ENCODE measurements around the gene PACRG.

PACRG gene

GRCh38 chr6:162871966-162872365 lies 144.2 kb downstream of the PACRG start:
- Histone ChIP-seq H3K23ac (ENCODE audit: low read length in 2 of 2) (no peak overlapping the region), H3K9ac (ENCODE audit: low read length) (no peak overlapping the region), H2AFZ (ENCODE audit: low read depth, low read length) (no peak overlapping the region), H3K9me3 (ENCODE audit: control insufficient read depth, low read length) (no peaks in the 10 kb centered on the region), H2BK15ac (ENCODE audit: low read depth, poor library complexity, severe bottlenecking) (no peak overlapping the region), H3K36me3 (ENCODE audit: control insufficient read depth in 1 of 2, insufficient read depth in 2 of 2, low read depth in 1 of 2, low read length in 2 of 2) (no peaks in the 10 kb centered on the region), H3K27me3 (ENCODE audit: control insufficient read depth in 1 of 2, insufficient read depth in 1 of 2, low read length in 2 of 2) (no peaks in the 10 kb centered on the region), H2BK12ac (ENCODE audit: low read length in 2 of 2) (no peak overlapping the region), H4K91ac (ENCODE audit: low read length) (no peak overlapping the region), H3K4me2 (ENCODE audit: low read length, poor library complexity, severe bottlenecking) (no peak overlapping the region), H3K79me1 (replicated peaks; ENCODE audit: low read length, poor library complexity, severe bottlenecking) (no peaks in the 10 kb centered on the region), H3K4me3 (ENCODE audit: insufficient read depth in 1 of 2, low read depth in 1 of 2, low read length in 2 of 2) (no peak overlapping the region), H3K18ac (ENCODE audit: low read depth in 1 of 2, low read length in 2 of 2) (no peak overlapping the region), H3K14ac (ENCODE audit: low read length in 2 of 2) (no peak overlapping the region), H2BK120ac (ENCODE audit: low read depth, low read length) (no peak overlapping the region), H3K27ac (ENCODE audit: low read length, poor library complexity, severe bottlenecking) (no peak overlapping the region), H3K4me1 (ENCODE audit: control insufficient read depth, insufficient read depth, low read depth, low read length) (peaks cover 4% of the 10 kb centered on the region), H2BK5ac (ENCODE audit: low read depth, low read length, poor library complexity, severe bottlenecking) (no peak overlapping the region), H3K4ac (ENCODE audit: low read depth in 1 of 2, low read length in 2 of 2) (no peak overlapping the region), H4K8ac (ENCODE audit: low read length) (no peak overlapping the region), H2AK5ac (ENCODE audit: low read length, severe bottlenecking) (no peak overlapping the region)
- no CpG with 5 or more reads among the region's 1 CpG for WGBS
- DNase-seq = no peak

- H3K4me2 ChIP-seq (ENCODE audit: low read length, poor library complexity, severe bottlenecking) = no peak overlapping the region
- H3K9me3 ChIP-seq (ENCODE audit: control insufficient read depth, low read length) = no peaks in the 10 kb centered on the region
- no peak overlapping the region for H2AFZ ChIP-seq (ENCODE audit: low read depth, low read length)
- H3K27ac ChIP-seq (ENCODE audit: low read length, poor library complexity, severe bottlenecking) = no peak overlapping the region
- H3K18ac ChIP-seq (ENCODE audit: low read depth in 1 of 2, low read length in 2 of 2) = no peak overlapping the region
- no peak overlapping the region for H4K8ac ChIP-seq (ENCODE audit: low read length)
- H3K27me3 ChIP-seq (ENCODE audit: control insufficient read depth in 1 of 2, insufficient read depth in 1 of 2, low read length in 2 of 2) = no peaks in the 10 kb centered on the region
- H2BK15ac ChIP-seq (ENCODE audit: low read depth, poor library complexity, severe bottlenecking) = no peak overlapping the region
- DNase-seq = no peak
- H3K23ac ChIP-seq (ENCODE audit: low read length in 2 of 2) = no peak overlapping the region
- H3K9ac ChIP-seq (ENCODE audit: low read length) = no peak overlapping the region
- no peaks in the 10 kb centered on the region for H3K36me3 ChIP-seq (ENCODE audit: control insufficient read depth in 1 of 2, insufficient read depth in 2 of 2, low read depth in 1 of 2, low read length in 2 of 2)
- H3K79me1 ChIP-seq (replicated peaks; ENCODE audit: low read length, poor library complexity, severe bottlenecking) = no peaks in the 10 kb centered on the region
- no peak overlapping the region for H2BK120ac ChIP-seq (ENCODE audit: low read depth, low read length)
- H3K4ac ChIP-seq (ENCODE audit: low read depth in 1 of 2, low read length in 2 of 2) = no peak overlapping the region
- WGBS = 91% methylated on average over 2 of the region's 2 CpGs
- no peak overlapping the region for H2BK5ac ChIP-seq (ENCODE audit: low read depth, low read length, poor library complexity, severe bottlenecking)
- peaks cover 4% of the 10 kb centered on the region for H3K4me1 ChIP-seq (ENCODE audit: control insufficient read depth, insufficient read depth, low read depth, low read length)
- no peak overlapping the region for H3K4me3 ChIP-seq (ENCODE audit: insufficient read depth in 1 of 2, low read depth in 1 of 2, low read length in 2 of 2)
- H2AK5ac ChIP-seq (ENCODE audit: low read length, severe bottlenecking) = no peak overlapping the region
- H2BK12ac ChIP-seq (ENCODE audit: low read length in 2 of 2) = no peak overlapping the region
- H3K14ac ChIP-seq (ENCODE audit: low read length in 2 of 2) = no peak overlapping the region
- no peak overlapping the region for H4K91ac ChIP-seq (ENCODE audit: low read length)
Observed at GRCh38 chr6:162873537-162873936, 145.8 kb downstream of the PACRG start.

- H2AFZ ChIP-seq (ENCODE audit: low read depth, low read length) = no peak overlapping the region
Observed at GRCh38 chr6:162875070-162875469, 147.3 kb downstream of the PACRG start.

GRCh38 chr6:162882801-162883481 lies 155.2 kb downstream of the PACRG start:
- no peak overlapping the region for H2BK5ac ChIP-seq (ENCODE audit: low read depth, low read length, poor library complexity, severe bottlenecking)
- no peaks in the 10 kb centered on the region for H3K9me3 ChIP-seq (ENCODE audit: control insufficient read depth, low read length)
- H3K4me2 ChIP-seq (ENCODE audit: low read length, poor library complexity, severe bottlenecking) = no peak overlapping the region
- H3K27ac ChIP-seq (ENCODE audit: low read length, poor library complexity, severe bottlenecking) = no peak overlapping the region
- no peak overlapping the region for H3K18ac ChIP-seq (ENCODE audit: low read depth in 1 of 2, low read length in 2 of 2)
- H2BK120ac ChIP-seq (ENCODE audit: low read depth, low read length) = no peak overlapping the region
- H3K4me1 ChIP-seq (ENCODE audit: control insufficient read depth, insufficient read depth, low read depth, low read length) = no peaks in the 10 kb centered on the region
- no peak overlapping the region for H2BK12ac ChIP-seq (ENCODE audit: low read length in 2 of 2)
- no peak for DNase-seq
- WGBS = 100% methylated on average over 5 of the region's 8 CpGs
- H4K91ac ChIP-seq (ENCODE audit: low read length) = no peak overlapping the region
- H3K27me3 ChIP-seq (ENCODE audit: control insufficient read depth in 1 of 2, insufficient read depth in 1 of 2, low read length in 2 of 2) = no peaks in the 10 kb centered on the region
- no peak overlapping the region for H4K8ac ChIP-seq (ENCODE audit: low read length)
- no peak overlapping the region for H2AK5ac ChIP-seq (ENCODE audit: low read length, severe bottlenecking)
- H3K23ac ChIP-seq (ENCODE audit: low read length in 2 of 2) = no peak overlapping the region
- H3K14ac ChIP-seq (ENCODE audit: low read length in 2 of 2) = no peak overlapping the region
- H3K4me3 ChIP-seq (ENCODE audit: insufficient read depth in 1 of 2, low read depth in 1 of 2, low read length in 2 of 2) = no peak overlapping the region
- H2AFZ ChIP-seq (ENCODE audit: low read depth, low read length) = no peak overlapping the region
- H3K36me3 ChIP-seq (ENCODE audit: control insufficient read depth in 1 of 2, insufficient read depth in 2 of 2, low read depth in 1 of 2, low read length in 2 of 2) = no peaks in the 10 kb centered on the region
- no peaks in the 10 kb centered on the region for H3K79me1 ChIP-seq (replicated peaks; ENCODE audit: low read length, poor library complexity, severe bottlenecking)
- H3K9ac ChIP-seq (ENCODE audit: low read length) = no peak overlapping the region
- no peak overlapping the region for H2BK15ac ChIP-seq (ENCODE audit: low read depth, poor library complexity, severe bottlenecking)
- H3K4ac ChIP-seq (ENCODE audit: low read depth in 1 of 2, low read length in 2 of 2) = no peak overlapping the region

More at GRCh38 chr6:162875070-162875469, 147.3 kb downstream of the PACRG start:
- H3K27me3 ChIP-seq (ENCODE audit: control insufficient read depth in 1 of 2, insufficient read depth in 1 of 2, low read length in 2 of 2) = no peaks in the 10 kb centered on the region
- no peak overlapping the region for H2BK120ac ChIP-seq (ENCODE audit: low read depth, low read length)
- H3K14ac ChIP-seq (ENCODE audit: low read length in 2 of 2) = no peak overlapping the region
- no peak overlapping the region for H3K4ac ChIP-seq (ENCODE audit: low read depth in 1 of 2, low read length in 2 of 2)
- no peak overlapping the region for H2BK5ac ChIP-seq (ENCODE audit: low read depth, low read length, poor library complexity, severe bottlenecking)
- no peak overlapping the region for H4K91ac ChIP-seq (ENCODE audit: low read length)
- no peak overlapping the region for H2BK12ac ChIP-seq (ENCODE audit: low read length in 2 of 2)
- no peak overlapping the region for H3K4me3 ChIP-seq (ENCODE audit: insufficient read depth in 1 of 2, low read depth in 1 of 2, low read length in 2 of 2)
- H2AK5ac ChIP-seq (ENCODE audit: low read length, severe bottlenecking) = no peak overlapping the region
- no peaks in the 10 kb centered on the region for H3K36me3 ChIP-seq (ENCODE audit: control insufficient read depth in 1 of 2, insufficient read depth in 2 of 2, low read depth in 1 of 2, low read length in 2 of 2)
- no peak overlapping the region for H3K18ac ChIP-seq (ENCODE audit: low read depth in 1 of 2, low read length in 2 of 2)
- no peak overlapping the region for H3K27ac ChIP-seq (ENCODE audit: low read length, poor library complexity, severe bottlenecking)
- no peak overlapping the region for H3K23ac ChIP-seq (ENCODE audit: low read length in 2 of 2)
- H3K79me1 ChIP-seq (replicated peaks; ENCODE audit: low read length, poor library complexity, severe bottlenecking) = no peaks in the 10 kb centered on the region
- peaks cover 4% of the 10 kb centered on the region for H3K4me1 ChIP-seq (ENCODE audit: control insufficient read depth, insufficient read depth, low read depth, low read length)
- no peaks in the 10 kb centered on the region for H3K9me3 ChIP-seq (ENCODE audit: control insufficient read depth, low read length)
- no peak overlapping the region for H3K9ac ChIP-seq (ENCODE audit: low read length)
- H4K8ac ChIP-seq (ENCODE audit: low read length) = no peak overlapping the region
- no peak overlapping the region for H2BK15ac ChIP-seq (ENCODE audit: low read depth, poor library complexity, severe bottlenecking)
- no peak overlapping the region for H3K4me2 ChIP-seq (ENCODE audit: low read length, poor library complexity, severe bottlenecking)
- 88% methylated on average over 2 of the region's 2 CpGs for WGBS
- DNase-seq = no peak
